Choroid plexus epithelial cell (primary cell): ENCODE data around the gene TPPP2.

Experiments used
- DNase-seq: peaks from one replicate; pipeline ENCODE4 v3.0.0-alpha.2; 2010; ENCODE audit warnings: low read depth
- H3K4me3 ChIP-seq: 2 replicates; pipeline ENCODE4 v1.5.1; 2011; ENCODE audit warnings: low read depth, mild to moderate bottlenecking, control low read depth, low read length, moderate library complexity
- TF ChIP-seq, protein P1 (sequence below): conservative IDR thresholded peaks from 2 replicates; pipeline ENCODE4 v1.5.1; 2011; ENCODE audit warnings: low read depth, mild to moderate bottlenecking, control low read depth, inconsistent platforms, low read length, moderate library complexity

TPPP2 gene

DNA sequence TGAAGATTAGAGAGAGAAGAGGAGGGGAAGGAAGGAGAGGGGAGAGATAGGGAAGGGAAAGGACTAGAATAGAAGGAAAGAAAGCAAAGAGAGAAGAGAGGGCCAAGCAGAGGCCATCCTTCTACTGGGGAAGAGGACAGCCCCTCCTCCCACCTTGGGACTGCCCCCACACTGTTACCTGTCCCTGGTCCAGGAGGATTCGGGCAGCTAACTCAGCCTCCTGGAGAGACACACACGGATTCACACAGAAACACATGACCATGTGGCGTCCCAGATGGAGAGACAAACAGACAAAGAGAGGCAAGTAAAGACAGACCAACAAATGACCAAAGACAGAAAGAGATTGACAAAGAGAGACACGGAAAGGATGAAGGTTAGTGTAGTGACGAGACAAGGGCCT lies 7.3 kb upstream of the TPPP2 start:
- TF ChIP-seq, protein P1, sequence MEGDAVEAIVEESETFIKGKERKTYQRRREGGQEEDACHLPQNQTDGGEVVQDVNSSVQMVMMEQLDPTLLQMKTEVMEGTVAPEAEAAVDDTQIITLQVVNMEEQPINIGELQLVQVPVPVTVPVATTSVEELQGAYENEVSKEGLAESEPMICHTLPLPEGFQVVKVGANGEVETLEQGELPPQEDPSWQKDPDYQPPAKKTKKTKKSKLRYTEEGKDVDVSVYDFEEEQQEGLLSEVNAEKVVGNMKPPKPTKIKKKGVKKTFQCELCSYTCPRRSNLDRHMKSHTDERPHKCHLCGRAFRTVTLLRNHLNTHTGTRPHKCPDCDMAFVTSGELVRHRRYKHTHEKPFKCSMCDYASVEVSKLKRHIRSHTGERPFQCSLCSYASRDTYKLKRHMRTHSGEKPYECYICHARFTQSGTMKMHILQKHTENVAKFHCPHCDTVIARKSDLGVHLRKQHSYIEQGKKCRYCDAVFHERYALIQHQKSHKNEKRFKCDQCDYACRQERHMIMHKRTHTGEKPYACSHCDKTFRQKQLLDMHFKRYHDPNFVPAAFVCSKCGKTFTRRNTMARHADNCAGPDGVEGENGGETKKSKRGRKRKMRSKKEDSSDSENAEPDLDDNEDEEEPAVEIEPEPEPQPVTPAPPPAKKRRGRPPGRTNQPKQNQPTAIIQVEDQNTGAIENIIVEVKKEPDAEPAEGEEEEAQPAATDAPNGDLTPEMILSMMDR: no peak
- DNase-seq: no peak
- H3K4me3 ChIP-seq: no peak overlapping the region

DNA sequence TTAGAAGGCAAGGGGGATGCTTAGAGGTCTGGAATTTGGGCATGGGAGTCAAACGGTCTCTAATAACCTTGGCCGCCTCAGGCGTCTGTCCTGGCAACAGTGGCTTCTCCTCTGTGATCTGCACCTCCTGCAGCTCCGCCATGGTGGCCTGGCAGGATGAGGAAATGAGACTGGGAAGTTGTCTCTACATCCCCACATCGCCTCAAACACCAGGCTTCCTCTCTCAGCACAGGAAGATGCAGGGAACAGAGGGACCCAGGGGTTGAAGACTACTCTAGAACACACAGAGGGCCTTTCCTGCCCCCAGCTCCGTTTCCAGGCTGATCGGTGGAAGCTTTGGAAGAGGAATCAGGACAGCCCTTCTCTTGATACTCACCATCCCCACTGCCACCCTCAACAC lies 6.8 kb upstream of the TPPP2 start:
- DNase-seq: no peak
- H3K4me3 ChIP-seq: no peak overlapping the region
- TF ChIP-seq, protein P1: no peak

DNA sequence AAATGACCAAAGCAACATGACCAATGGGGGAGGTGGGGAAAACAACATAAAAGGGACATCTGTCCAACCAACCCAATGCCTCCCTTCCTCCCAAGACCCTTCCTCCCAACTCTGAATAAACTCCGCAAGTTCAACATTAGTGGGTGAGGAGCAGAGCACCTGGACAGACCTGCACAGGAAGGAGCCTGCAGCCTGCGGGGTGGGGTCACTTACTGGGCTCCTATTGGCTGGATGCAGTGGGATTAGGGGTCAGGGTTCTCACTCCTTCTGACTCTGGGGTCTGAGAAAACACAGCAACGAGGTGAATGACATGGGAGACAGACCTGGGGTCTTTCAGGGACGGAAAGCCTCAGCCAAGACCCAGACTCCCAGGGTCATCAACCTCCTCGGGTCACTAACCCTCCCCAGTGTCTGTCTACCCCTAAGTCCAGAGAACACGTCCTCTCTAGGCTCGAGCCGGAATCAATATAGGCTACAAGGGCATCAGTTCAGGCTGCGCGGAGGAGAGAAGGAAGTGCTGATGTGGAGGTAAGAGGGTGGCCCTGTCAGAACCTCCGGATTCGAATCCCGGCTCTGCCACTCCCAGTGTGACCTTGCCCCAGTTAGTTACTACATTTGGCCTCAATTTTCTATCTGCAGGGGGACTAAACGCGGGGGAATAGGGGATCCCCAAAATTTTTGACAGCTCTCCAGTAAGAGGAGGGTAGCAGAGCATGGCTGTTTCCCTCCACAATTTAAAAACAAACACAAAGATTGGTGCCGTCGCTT lies 6.0 kb upstream of the TPPP2 start:
- peak overlapping the region; percentile 60 for H3K4me3 ChIP-seq
- no peak for DNase-seq
- TF ChIP-seq, protein P1: no peak

DNA sequence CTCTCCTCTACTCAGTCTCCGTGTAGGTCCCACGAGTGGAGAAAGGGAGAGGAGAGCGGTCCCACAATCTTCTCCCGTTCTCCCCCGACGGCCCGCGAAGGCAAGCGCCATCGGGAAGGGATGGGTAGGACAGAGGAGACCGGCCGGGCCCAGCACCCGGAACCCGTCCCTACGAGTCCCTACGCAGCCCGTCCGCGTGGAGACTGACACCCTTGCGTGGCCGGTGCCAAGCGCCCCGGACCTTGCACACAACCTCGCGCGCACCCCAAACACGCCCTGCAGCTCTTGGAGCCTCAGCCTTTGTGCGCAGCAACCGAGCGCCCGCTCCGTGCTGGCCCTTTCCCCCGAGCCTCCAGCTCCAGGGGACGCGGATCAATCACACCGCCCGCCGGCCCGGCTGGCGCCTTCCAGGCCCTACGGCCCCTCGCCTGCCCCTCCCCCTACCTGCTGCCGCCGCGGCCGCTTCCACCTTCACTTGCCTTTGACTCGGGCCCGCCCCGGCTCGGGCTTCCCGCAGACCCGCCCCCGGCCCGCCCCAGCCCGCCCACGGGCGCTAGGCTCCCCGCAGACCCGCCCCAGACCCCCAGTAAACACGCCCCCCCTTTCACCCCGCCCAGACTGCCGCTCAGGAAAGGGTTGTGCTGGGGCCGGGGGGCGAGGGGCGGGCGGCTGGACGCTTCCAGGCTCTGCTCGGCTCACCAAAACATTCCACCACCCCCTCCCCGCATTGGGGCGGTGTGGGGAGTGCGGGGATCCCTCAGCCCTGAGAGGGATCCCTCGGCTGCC lies 5.2 kb upstream of the TPPP2 start, which contains the start of gene NDRG2:
TSS of gene NDRG2 (minus strand) at position 477 of the 786 bp plus-strand sequence. CDS start 1,746 bp downstream, outside the sequence.
- peak within 1 kb of the TSS; percentile 60 for H3K4me3 ChIP-seq
- DNase-seq: peak; percentile 32
- TF ChIP-seq, protein P1: no peak

DNA sequence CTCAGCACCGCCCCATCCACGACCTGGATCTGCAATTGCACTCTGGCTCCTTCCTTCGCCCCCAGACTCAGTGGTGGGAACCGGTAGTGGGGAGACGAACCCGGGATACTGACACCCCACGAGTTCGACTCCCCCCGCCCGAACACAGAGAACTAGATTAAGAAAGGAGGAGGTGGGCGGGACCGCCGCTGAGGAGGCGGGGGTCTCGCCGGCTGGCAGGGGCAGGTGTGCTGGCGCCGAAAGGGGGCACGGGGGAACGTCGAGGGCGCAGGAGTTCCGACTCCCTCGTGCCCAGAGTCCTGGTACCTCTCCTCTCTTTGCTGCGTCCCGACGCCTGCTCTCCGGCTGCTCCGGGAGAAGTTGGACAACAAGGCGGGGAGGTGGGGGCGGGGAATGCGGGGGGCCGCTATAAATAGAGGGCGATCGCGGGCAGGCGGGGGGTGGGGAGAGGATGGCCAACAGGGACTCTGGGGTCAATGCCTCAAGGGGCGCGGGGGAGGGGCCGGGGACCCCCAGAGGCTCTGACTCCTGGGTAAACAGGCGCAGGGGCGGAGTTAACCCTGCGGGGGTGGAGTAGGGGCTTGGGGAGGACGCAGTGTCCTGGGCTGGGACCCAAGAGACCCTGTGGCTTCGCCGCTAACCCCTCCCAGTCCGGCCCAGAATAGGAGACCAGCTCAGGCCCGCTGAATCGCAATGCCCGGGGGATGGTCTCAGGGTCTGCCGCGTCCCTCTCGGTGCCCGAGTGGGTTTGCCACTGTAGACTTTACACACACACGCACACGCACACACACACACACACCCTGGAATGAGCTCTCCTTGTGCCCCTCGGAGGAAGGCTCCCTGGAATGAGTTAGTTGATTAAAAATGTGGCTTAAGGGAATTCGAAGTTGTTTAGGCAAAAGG lies 4.4 kb upstream of the TPPP2 start:
- peak overlapping the region; percentile 60 for H3K4me3 ChIP-seq
- TF ChIP-seq, protein P1: no peak
- peak; percentile 21 for DNase-seq

DNA sequence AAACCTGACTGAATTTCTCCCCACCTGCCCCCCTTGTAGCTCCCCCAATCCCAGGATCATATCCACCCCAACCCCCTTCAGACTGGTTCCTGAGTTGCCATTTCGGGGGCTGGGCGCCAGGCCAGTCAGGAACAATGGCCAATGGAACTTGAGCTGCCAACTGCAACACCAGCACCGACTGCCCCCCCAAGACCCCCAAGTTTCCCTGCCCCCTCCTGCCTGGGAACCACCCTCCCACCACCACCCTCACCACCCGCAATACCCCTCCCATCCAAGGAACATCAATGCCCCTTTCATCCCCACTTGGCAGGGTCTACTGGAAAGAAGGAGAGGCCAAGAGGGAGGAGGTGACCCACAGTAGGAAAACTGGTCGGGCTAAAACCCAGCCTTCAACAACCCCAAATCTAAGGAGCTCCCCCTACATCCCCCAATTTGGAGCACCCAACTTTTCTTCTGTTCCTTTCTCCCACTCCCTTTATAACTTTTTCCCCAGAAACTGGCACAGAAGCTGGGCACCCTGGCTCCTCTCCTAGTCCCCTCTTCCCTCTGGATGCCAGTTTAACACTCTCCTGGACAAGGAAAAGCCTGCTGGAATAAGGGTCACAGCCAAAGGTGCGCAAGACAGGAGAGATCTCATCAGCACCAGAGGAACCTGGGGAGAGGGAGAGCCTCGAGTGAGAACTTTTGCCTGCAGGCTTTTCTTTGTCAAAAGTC lies 3.6 kb upstream of the TPPP2 start:
- TF ChIP-seq, protein P1: no peak

More for the DNA sequence above, 3.6 kb upstream of the TPPP2 start:
- no peak overlapping the region for H3K4me3 ChIP-seq
- no peak for DNase-seq
